OCI-LY1 (cell line): ENCODE results near the gene FAM227A.

Source experiments
- H2AFZ ChIP-seq: fragments of 200-600 bp; sonication (generic), shearing (Covaris generic); 2 replicates; pipeline ENCODE4 v1.6.0; 2014; ENCODE audit warnings: antibody characterized with exemption, mild to moderate bottlenecking, low read length
- H3F3A ChIP-seq: fragments of 200-600 bp; sonication (generic), shearing (Covaris generic); 2 replicates; pipeline ENCODE4 v1.6.0; 2014; ENCODE audit warnings: mild to moderate bottlenecking, antibody characterized with exemption, low read length, moderate library complexity; ENCODE audit not compliant: insufficient read depth
- H3K27ac ChIP-seq: fragments of 200-600 bp; sonication (generic); 2 replicates; pipeline ENCODE4 v1.5.1; 2014; ENCODE audit warnings: low read length, mixed run types, mild to moderate bottlenecking, low read depth; ENCODE audit not compliant: poor library complexity, severe bottlenecking
- H3K27me3 ChIP-seq: fragments of 200-600 bp; sonication (generic); 2 replicates; pipeline ENCODE4 v1.6.0; 2014; ENCODE audit warnings: antibody characterized with exemption, mild to moderate bottlenecking, low read length, moderate library complexity; ENCODE audit not compliant: insufficient read depth
- H3K36me3 ChIP-seq: fragments of 200-600 bp; sonication (generic); 2 replicates; pipeline ENCODE4 v1.6.1; 2014; ENCODE audit warnings: mild to moderate bottlenecking, antibody characterized with exemption, low read length, moderate library complexity, mixed read lengths; ENCODE audit not compliant: insufficient read depth
- H3K4me1 ChIP-seq: fragments of 200-600 bp; sonication (generic); 2 replicates; pipeline ENCODE4 v1.5.1; 2014; ENCODE audit warnings: mild to moderate bottlenecking, low read length, moderate library complexity; ENCODE audit not compliant: insufficient read depth, severe bottlenecking
- H3K4me2 ChIP-seq: fragments of 200-600 bp; sonication (generic), shearing (Covaris generic); 2 replicates; pipeline ENCODE4 v1.6.1; 2014; ENCODE audit warnings: low read length
- H3K4me3 ChIP-seq: fragments of 200-600 bp; sonication (generic); 2 replicates; pipeline ENCODE4 v1.5.1; 2014; ENCODE audit warnings: low read length, low read depth, mild to moderate bottlenecking, mixed read lengths; ENCODE audit not compliant: poor library complexity, severe bottlenecking
- H3K79me2 ChIP-seq: fragments of 200-600 bp; shearing (Covaris generic); 2 replicates; pipeline ENCODE4 v1.6.1; 2016; ENCODE audit warnings: mixed run types, low read length, mixed read lengths; ENCODE audit not compliant: insufficient read depth
- H3K9ac ChIP-seq: fragments of 200-600 bp; sonication (generic), shearing (Covaris generic); 2 replicates; pipeline ENCODE4 v1.6.1; 2014; ENCODE audit warnings: mild to moderate bottlenecking, low read length, mixed read lengths
- H3K9me2 ChIP-seq: fragments of 200-600 bp; sonication (generic), shearing (Covaris generic); 2 replicates; pipeline ENCODE4 v1.6.1; 2014; ENCODE audit warnings: low read depth, mild to moderate bottlenecking, low read length, mixed read lengths
- H3K9me3 ChIP-seq: fragments of 200-600 bp; shearing (Covaris generic); 2 replicates; pipeline ENCODE4 v1.6.1; 2014; ENCODE audit warnings: low read length, mixed read lengths
- H4K20me1 ChIP-seq: fragments of 200-600 bp; sonication (generic), shearing (Covaris generic); 2 replicates; pipeline ENCODE4 v1.6.0; 2016; ENCODE audit warnings: mild to moderate bottlenecking, low read length; ENCODE audit not compliant: insufficient read depth
- EZH2 ChIP-seq: fragments of 200-600 bp; sonication (generic), shearing (Covaris generic); IDR thresholded peaks from 2 replicates; pipeline ENCODE4 v1.8.0; 2017; ENCODE audit warnings: borderline replicate concordance, mixed run types, mild to moderate bottlenecking, antibody characterized with exemption, low read length, moderate library complexity, mixed read lengths
- TF ChIP-seq, protein P1 (sequence below): fragments of 200-600 bp; sonication (generic), shearing (Covaris generic); IDR thresholded peaks from 2 replicates; pipeline ENCODE4 v1.5.1; 2017; ENCODE audit warnings: mild to moderate bottlenecking, antibody characterized with exemption, low read length, moderate library complexity, mixed read lengths

The FAM227A gene

DNA sequence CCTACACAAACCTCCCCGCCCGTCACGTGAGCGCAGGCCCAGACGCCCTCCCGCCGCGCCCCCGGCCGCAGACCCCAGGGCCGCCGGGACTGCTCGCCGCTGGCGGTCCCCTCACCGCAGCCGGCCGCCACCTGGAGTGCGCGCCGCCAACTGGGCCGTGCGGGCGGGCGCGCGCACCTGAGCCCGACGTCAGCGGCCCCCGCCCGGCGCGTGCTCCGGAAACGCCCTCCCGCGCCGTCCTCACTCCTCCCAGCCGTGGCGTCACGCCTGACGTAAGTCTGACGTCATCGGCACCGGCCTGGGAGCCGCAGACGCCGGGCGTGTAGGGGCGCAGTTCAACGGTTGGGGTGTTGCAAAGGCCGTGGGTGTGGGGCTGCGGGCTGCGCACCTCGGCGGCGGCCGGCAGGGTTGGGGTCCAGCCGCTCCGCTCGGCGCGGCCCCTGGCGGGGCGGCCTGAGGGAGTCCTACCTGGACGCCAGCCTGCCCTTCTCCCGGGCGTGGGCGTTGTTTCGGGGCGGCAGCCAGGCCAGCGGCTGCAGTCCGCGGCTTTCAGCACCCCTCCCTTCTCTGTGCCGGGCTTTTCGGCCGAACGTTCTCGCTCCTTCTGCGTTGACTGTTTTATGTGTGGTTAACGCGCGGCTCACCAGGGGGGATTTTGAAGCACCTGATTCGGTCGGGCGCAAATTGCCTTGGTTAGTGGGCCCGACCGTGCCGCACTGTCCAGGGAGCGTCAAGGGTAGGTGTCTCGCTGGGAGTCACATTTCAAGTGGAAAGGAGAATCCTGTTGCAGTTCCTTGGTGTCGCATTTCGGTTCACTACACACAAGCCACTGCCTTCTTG is 44.8 kb upstream of the FAM227A start, which contains the start of gene JOSD1:
Gene JOSD1 (minus strand): TSS at position 155 of the 840 bp plus-strand sequence. CDS start 956 bp downstream, outside the sequence.
- no peak for TF ChIP-seq EZH2
- TF ChIP-seq, protein P1, sequence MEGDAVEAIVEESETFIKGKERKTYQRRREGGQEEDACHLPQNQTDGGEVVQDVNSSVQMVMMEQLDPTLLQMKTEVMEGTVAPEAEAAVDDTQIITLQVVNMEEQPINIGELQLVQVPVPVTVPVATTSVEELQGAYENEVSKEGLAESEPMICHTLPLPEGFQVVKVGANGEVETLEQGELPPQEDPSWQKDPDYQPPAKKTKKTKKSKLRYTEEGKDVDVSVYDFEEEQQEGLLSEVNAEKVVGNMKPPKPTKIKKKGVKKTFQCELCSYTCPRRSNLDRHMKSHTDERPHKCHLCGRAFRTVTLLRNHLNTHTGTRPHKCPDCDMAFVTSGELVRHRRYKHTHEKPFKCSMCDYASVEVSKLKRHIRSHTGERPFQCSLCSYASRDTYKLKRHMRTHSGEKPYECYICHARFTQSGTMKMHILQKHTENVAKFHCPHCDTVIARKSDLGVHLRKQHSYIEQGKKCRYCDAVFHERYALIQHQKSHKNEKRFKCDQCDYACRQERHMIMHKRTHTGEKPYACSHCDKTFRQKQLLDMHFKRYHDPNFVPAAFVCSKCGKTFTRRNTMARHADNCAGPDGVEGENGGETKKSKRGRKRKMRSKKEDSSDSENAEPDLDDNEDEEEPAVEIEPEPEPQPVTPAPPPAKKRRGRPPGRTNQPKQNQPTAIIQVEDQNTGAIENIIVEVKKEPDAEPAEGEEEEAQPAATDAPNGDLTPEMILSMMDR: no peak
- H3K9me2 ChIP-seq: no peaks in the 10 kb centered on the region
- peak within 1 kb of the TSS; percentile 70 for H3K4me3 ChIP-seq
- peak within 1 kb of the TSS; percentile 94 for H3K4me2 ChIP-seq
- peak within 1 kb of the TSS; percentile 94 for H3K9ac ChIP-seq
- peak within 1 kb of the TSS; percentile 66 for H3K27ac ChIP-seq
- no peak within 1 kb of the TSS for H2AFZ ChIP-seq
- H3K9me3 ChIP-seq: no peaks in the 10 kb centered on the region
- H3F3A ChIP-seq: 0 out of 2 replicates have a peak, but pooled peaks cover 3% of the 10 kb centered on the region
- peaks cover 5% of the 10 kb centered on the region; the same call in 1 of the 2 replicates for H3K36me3 ChIP-seq
- H3K79me2 ChIP-seq: 0 out of 2 replicates have a peak, but pooled peaks cover 4% of the 10 kb centered on the region
- H3K4me1 ChIP-seq: peaks cover 64% of the 10 kb centered on the region
- no peaks in the 10 kb centered on the region for H4K20me1 ChIP-seq
- H3K27me3 ChIP-seq: no peaks in the 10 kb centered on the region

GRCh38 chr22:38700270-38700788 is 44.1 kb upstream of the FAM227A start:
- H3K27me3 ChIP-seq: no peaks in the 10 kb centered on the region
- peak overlapping the region; percentile 94 for H3K9ac ChIP-seq
- TF ChIP-seq, protein P1: no peak
- TF ChIP-seq EZH2: no peak
- 0 out of 2 replicates have a peak, but pooled peaks cover 4% of the 10 kb centered on the region for H3K79me2 ChIP-seq
- H2AFZ ChIP-seq: no peak overlapping the region
- peak overlapping the region; percentile 70 for H3K4me3 ChIP-seq
- peaks cover 5% of the 10 kb centered on the region; the same call in 1 of the 2 replicates for H3K36me3 ChIP-seq
- H3F3A ChIP-seq: 0 out of 2 replicates have a peak, but pooled peaks cover 3% of the 10 kb centered on the region
- no peaks in the 10 kb centered on the region for H3K9me3 ChIP-seq
- peak overlapping the region; percentile 94 for H3K4me2 ChIP-seq
- peak overlapping the region; percentile 60 for H3K27ac ChIP-seq
- H3K4me1 ChIP-seq: peaks cover 64% of the 10 kb centered on the region
- no peaks in the 10 kb centered on the region for H3K9me2 ChIP-seq
- H4K20me1 ChIP-seq: no peaks in the 10 kb centered on the region

GRCh38 chr22:38699784-38700183 is 43.6 kb upstream of the FAM227A start:
- no peaks in the 10 kb centered on the region for H3K9me3 ChIP-seq
- 0 out of 2 replicates have a peak, but pooled peaks cover 3% of the 10 kb centered on the region for H3F3A ChIP-seq
- no peak overlapping the region for H2AFZ ChIP-seq
- no peaks in the 10 kb centered on the region for H4K20me1 ChIP-seq
- H3K4me3 ChIP-seq: peak overlapping the region; percentile 70
- H3K27ac ChIP-seq: peak overlapping the region; percentile 60
- H3K27me3 ChIP-seq: no peaks in the 10 kb centered on the region
- TF ChIP-seq, protein P1: no peak
- no peak for TF ChIP-seq EZH2
- 0 out of 2 replicates have a peak, but pooled peaks cover 4% of the 10 kb centered on the region for H3K79me2 ChIP-seq
- peaks cover 60% of the 10 kb centered on the region for H3K4me1 ChIP-seq
- peak overlapping the region; percentile 94 for H3K9ac ChIP-seq
- peak overlapping the region; percentile 94 for H3K4me2 ChIP-seq
- peaks cover 5% of the 10 kb centered on the region; the same call in 1 of the 2 replicates for H3K36me3 ChIP-seq
- H3K9me2 ChIP-seq: no peaks in the 10 kb centered on the region
